ENCODE measurements around the gene PYROXD2.

- TF ChIP-seq SRF (IDR thresholded peaks at IDR 0.05; ENCODE audit: low read depth in 2 of 2, low read length in 2 of 2): no peak
- no peak for TF ChIP-seq REST (IDR thresholded peaks at IDR 0.05; ENCODE audit: low read depth, low read length)
- no peak for TF ChIP-seq CREB1 (IDR thresholded peaks at IDR 0.05; ENCODE audit: low read depth)
- no peak for TF ChIP-seq MXI1 (IDR thresholded peaks at IDR 0.05; ENCODE audit: low read depth, low read length)
- no peak for TF ChIP-seq MYC (IDR thresholded peaks at IDR 0.05; ENCODE audit: insufficient read depth, insufficient read length, insufficient replicate concordance, low read length, severe bottlenecking)
- no peak for TF ChIP-seq EP300 (IDR thresholded peaks at IDR 0.05; ENCODE audit: borderline replicate concordance in 1 of 2, control insufficient read depth in 1 of 2, low read depth in 2 of 2, low read length in 2 of 2)
Measured at GRCh38 chr10:98384531-98385133, 30.4 kb downstream of the PYROXD2 start.

Measured in GM12878 (cell line).